Gastroesophageal sphincter (tissue), 4 donors: ENCODE measurements around the gene USP28. TPM values are rescaled to one million over a fixed set of nuclear protein-coding genes. Genes with fewer than 3 reads are reported as not detected.
A peak's percentile ranks its signal among the peaks of the same experiment; 100 is the strongest.

Source experiments
- ATAC-seq: fragments of 150-250 bp; one replicate; pipeline ENCODE4 v1.9.1; 2016; ENCODE audit warnings: mild to moderate bottlenecking, moderate library complexity
- H3K27ac ChIP-seq, 4 donors: fragments of 200-600 bp; sonication (generic) in 3 of 4; 1 replicate in 3 of 4; 2 replicates in 1 of 4; pipeline ENCODE4 v1.5.1; 2016 to 2019
- H3K27me3 ChIP-seq: fragments of 200-600 bp; sonication (generic); one replicate; pipeline ENCODE4 v1.5.1; 2019
- H3K36me3 ChIP-seq, 2 donors: fragments of 200-600 bp; sonication (generic); one replicate each; pipeline ENCODE4 v1.5.1; 2019; ENCODE audit warnings: control low read depth in 1 of 2
- H3K4me1 ChIP-seq, 3 donors: fragments of 200-600 bp; sonication (generic); 1 replicate in 2 of 3; 2 replicates in 1 of 3; pipeline ENCODE4 v1.5.1; 2016 to 2019; ENCODE audit warnings: control low read depth in 2 of 3
- H3K4me3 ChIP-seq, 2 donors: fragments of 200-600 bp; sonication (generic); one replicate each; pipeline ENCODE4 v1.5.1; 2019; ENCODE audit warnings: mild to moderate bottlenecking in 1 of 2, moderate library complexity in 1 of 2
- H3K9me3 ChIP-seq, 3 donors: fragments of 200-600 bp; sonication (generic); one replicate each; pipeline ENCODE4 v1.5.1; 2017 to 2019; ENCODE audit warnings: control low read depth in 2 of 3
- CTCF ChIP-seq, 4 experiments: fragments of 200-600 bp in 2 of 4; fragments of 450-650 bp in 2 of 4; sonication (generic) in 1 of 4; IDR thresholded peaks; one replicate each; pipeline ENCODE4 v1.5.1; 2017 to 2019; ENCODE audit warnings: antibody characterized with exemption in 4 of 4, mild to moderate bottlenecking in 2 of 4, moderate library complexity in 2 of 4
- EP300 ChIP-seq: sonication (generic); formaldehyde crosslinking; IDR thresholded peaks from one replicate; pipeline ENCODE4 v1.6.1; 2017; ENCODE audit warnings: antibody characterized with exemption, mild to moderate bottlenecking
- POLR2A ChIP-seq, 2 donors: fragments of 450-650 bp; IDR thresholded peaks; one replicate each; pipeline ENCODE4 v1.6.1; 2017; ENCODE audit warnings: antibody characterized with exemption in 2 of 2, mild to moderate bottlenecking in 2 of 2, moderate library complexity in 1 of 2
- POLR2AphosphoS5 ChIP-seq: sonication (generic); formaldehyde crosslinking; IDR thresholded peaks from one replicate; pipeline ENCODE4 v1.6.1; 2017; ENCODE audit warnings: antibody characterized with exemption
- WGBS, 2 donors: methylation state at CpG; one replicate each; pipeline ENCODE4 v1.1.5; 2018; ENCODE audit warnings: low coverage in 1 of 2; 5-methylcytosine and 5-hydroxymethylcytosine counted together
- total RNA-seq, 4 donors: library from RNA; depleted of rRNA; stranded (reverse); fragments of >200 nt; gene quantifications; one replicate each; pipeline ENCODE4 v1.1.0, GENCODE V29; 2016

Gene USP28
- total RNA-seq, 4 donors from 2014 or later: 12.5 to 64.8 (median 38.7) TPM

- Histone ChIP-seq H3K9me3 (no peaks in the 10 kb centered on the region), H3K36me3 (no peaks in the 10 kb centered on the region), H3K27me3 (no peaks in the 10 kb centered on the region), H3K27ac (peak overlapping the region in 2 of 4 donors; percentile 90 to 95), H3K4me3 (peak overlapping the region; percentile 70 to 82), H3K4me1 (peaks cover 0 to 56% (median 8%) of the 10 kb centered on the region in 3 donors)
- ATAC-seq: no peak
- no peak for TF ChIP-seq CTCF (IDR thresholded peaks at IDR 0.05)
- no peak for TF ChIP-seq EP300
- no peak for TF ChIP-seq POLR2A (IDR thresholded peaks at IDR 0.05)
- no peak for TF ChIP-seq POLR2AphosphoS5
- WGBS, 2 donors: 65 to 84% methylated on average over 7 of the region's 19 CpGs
These were observed 1.3 kb downstream of the USP28 start for GRCh38 chr11:113874096-113874495.

GRCh38 chr11:113873236-113873626 is 2.1 kb downstream of the USP28 start:
- H3K4me1 ChIP-seq: peaks cover 0 to 56% (median 8%) of the 10 kb centered on the region in 3 donors
- WGBS, 2 donors: 22 to 29% methylated on average over 5 of the region's 5 CpGs
- H3K27ac ChIP-seq: peak overlapping the region; percentile 24 to 95 (median 74)
- no peak for TF ChIP-seq EP300
- no peak for TF ChIP-seq POLR2A (IDR thresholded peaks at IDR 0.05)
- TF ChIP-seq POLR2AphosphoS5: peak; percentile 42
- H3K9me3 ChIP-seq: no peaks in the 10 kb centered on the region
- no peaks in the 10 kb centered on the region for H3K27me3 ChIP-seq
- H3K4me3 ChIP-seq: peak overlapping the region in 1 of 2 donors; percentile 70
- no peaks in the 10 kb centered on the region for H3K36me3 ChIP-seq
- ATAC-seq: no peak

- no peak for ATAC-seq
- Histone ChIP-seq H3K4me3 (no peak overlapping the region), H3K27me3 (no peaks in the 10 kb centered on the region), H3K4me1 (peaks cover 0 to 54% (median 8%) of the 10 kb centered on the region in 3 donors), H3K27ac (peak overlapping the region in 2 of 4 donors; percentile 3 to 16), H3K9me3 (no peaks in the 10 kb centered on the region), H3K36me3 (peaks cover 0 to 6% of the 10 kb centered on the region in 2 donors)
- no peak for TF ChIP-seq EP300
- no peak for TF ChIP-seq CTCF (IDR thresholded peaks at IDR 0.05)
- TF ChIP-seq POLR2A (IDR thresholded peaks at IDR 0.05): no peak
- TF ChIP-seq POLR2AphosphoS5: no peak
- 71 to 75% methylated on average over 3 of the region's 3 CpGs for WGBS, 2 donors
These were observed 4.0 kb downstream of the USP28 start for GRCh38 chr11:113871336-113871735.

GRCh38 chr11:113867843-113868503 is 7.4 kb downstream of the USP28 start:
- Histone ChIP-seq H3K4me3 (no peak overlapping the region), H3K9me3 (no peaks in the 10 kb centered on the region), H3K27me3 (no peaks in the 10 kb centered on the region), H3K36me3 (peaks cover 0 to 6% of the 10 kb centered on the region in 2 donors), H3K4me1 (peaks cover 0 to 29% (median 5%) of the 10 kb centered on the region in 3 donors), H3K27ac (no peak overlapping the region)
- 81 to 83% methylated on average over 1 to 3 of the region's 3 CpGs for WGBS, 2 donors
- TF ChIP-seq POLR2A (IDR thresholded peaks at IDR 0.05): no peak
- TF ChIP-seq CTCF (IDR thresholded peaks at IDR 0.05): no peak
- no peak for TF ChIP-seq POLR2AphosphoS5
- no peak for TF ChIP-seq EP300
- ATAC-seq: no peak

GRCh38 chr11:113865873-113866272 is 9.5 kb downstream of the USP28 start:
- WGBS, 2 donors: 86 to 89% methylated on average over 4 to 6 of the region's 8 CpGs
- Histone ChIP-seq H3K4me1 (peaks cover 0 to 8% (median 0%) of the 10 kb centered on the region in 3 donors), H3K9me3 (no peaks in the 10 kb centered on the region), H3K36me3 (peaks cover 0 to 6% of the 10 kb centered on the region in 2 donors), H3K4me3 (no peak overlapping the region), H3K27me3 (no peaks in the 10 kb centered on the region), H3K27ac (no peak overlapping the region)
- TF ChIP-seq EP300 (no peak), CTCF (IDR thresholded peaks at IDR 0.05) (no peak), POLR2A (IDR thresholded peaks at IDR 0.05) (no peak), POLR2AphosphoS5 (no peak)
- no peak for ATAC-seq
